Mesothelial cell of epicardium (in vitro differentiated cells): Measurements from ENCODE around the gene BFSP2. TPM values are rescaled to one million over a fixed set of nuclear protein-coding genes. Genes with fewer than 3 reads are reported as not detected.
"Not testable (repeated sequence)": the region's sequence is repeated elsewhere in the genome, so short reads cannot be mapped to it uniquely, and the experiment has no call there.

Experiments
- DNase-seq, 2 experiments: peaks; one replicate each; pipeline ENCODE4 v3.0.0; 2021; ENCODE audit warnings: low spot score in 2 of 2; ENCODE audit not compliant: unreplicated experiment in 2 of 2
- H3K27ac Mint-ChIP-seq: 2 replicates; pipeline ENCODE4 v1.8.0; 2021; ENCODE audit warnings: mixed read lengths
- H3K27me3 Mint-ChIP-seq: 2 replicates; pipeline ENCODE4 v1.8.0; 2021; ENCODE audit warnings: low read depth, mixed read lengths
- H3K36me3 Mint-ChIP-seq: 2 replicates; pipeline ENCODE4 v1.8.0; 2021; ENCODE audit warnings: mixed read lengths
- H3K4me1 Mint-ChIP-seq: 2 replicates; pipeline ENCODE4 v1.8.0; 2021; ENCODE audit warnings: mixed read lengths
- H3K4me3 Mint-ChIP-seq: 2 replicates; pipeline ENCODE4 v1.8.0; 2021; ENCODE audit warnings: mild to moderate bottlenecking, moderate library complexity, mixed read lengths
- H3K9me3 Mint-ChIP-seq: 2 replicates; pipeline ENCODE4 v1.8.0; 2021; ENCODE audit warnings: mixed read lengths
- total RNA-seq: library from RNA; stranded (reverse); gene quantifications from 3 replicates; pipeline ENCODE4 v1.2.1, GENCODE V29; 2021
- TF ChIP-seq, protein P1 (sequence below): fragments of 200-600 bp; sonication (generic); IDR thresholded peaks from one replicate; pipeline ENCODE4 v1.5.0; 2021; ENCODE audit warnings: antibody characterized with exemption; ENCODE audit not compliant: unreplicated experiment

BFSP2 gene
- total RNA-seq, 1 donor from 2014 or later = not detected

DNA sequence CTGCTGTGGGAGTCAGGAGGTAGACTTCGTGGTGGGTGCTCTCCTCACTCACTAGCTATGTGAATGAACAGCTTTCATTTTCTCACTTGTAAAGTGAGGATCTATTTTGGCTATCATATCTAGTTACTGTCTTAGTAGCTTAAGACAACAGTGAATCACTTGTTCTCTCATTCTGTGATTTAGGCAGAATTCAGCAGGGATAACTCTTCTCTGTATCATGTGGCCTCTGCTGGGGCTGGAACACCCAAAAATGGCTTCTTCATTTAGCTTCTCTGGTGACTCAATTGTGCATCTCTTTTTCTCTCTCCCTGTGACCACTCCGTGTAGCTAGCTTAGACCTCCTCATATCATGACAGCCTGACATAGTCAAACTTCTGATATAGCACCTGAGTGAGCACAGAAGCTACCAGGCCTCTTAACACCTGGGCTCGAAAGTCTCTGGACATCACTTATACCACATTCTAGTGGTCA is 68.4 kb downstream of the BFSP2 start:
- H3K4me3 Mint-ChIP-seq = no peak overlapping the region
- H3K27ac Mint-ChIP-seq = no peak overlapping the region
- no peaks in the 10 kb centered on the region for H3K36me3 Mint-ChIP-seq
- no peak for DNase-seq
- no peaks in the 10 kb centered on the region for H3K9me3 Mint-ChIP-seq
- TF ChIP-seq, protein P1, sequence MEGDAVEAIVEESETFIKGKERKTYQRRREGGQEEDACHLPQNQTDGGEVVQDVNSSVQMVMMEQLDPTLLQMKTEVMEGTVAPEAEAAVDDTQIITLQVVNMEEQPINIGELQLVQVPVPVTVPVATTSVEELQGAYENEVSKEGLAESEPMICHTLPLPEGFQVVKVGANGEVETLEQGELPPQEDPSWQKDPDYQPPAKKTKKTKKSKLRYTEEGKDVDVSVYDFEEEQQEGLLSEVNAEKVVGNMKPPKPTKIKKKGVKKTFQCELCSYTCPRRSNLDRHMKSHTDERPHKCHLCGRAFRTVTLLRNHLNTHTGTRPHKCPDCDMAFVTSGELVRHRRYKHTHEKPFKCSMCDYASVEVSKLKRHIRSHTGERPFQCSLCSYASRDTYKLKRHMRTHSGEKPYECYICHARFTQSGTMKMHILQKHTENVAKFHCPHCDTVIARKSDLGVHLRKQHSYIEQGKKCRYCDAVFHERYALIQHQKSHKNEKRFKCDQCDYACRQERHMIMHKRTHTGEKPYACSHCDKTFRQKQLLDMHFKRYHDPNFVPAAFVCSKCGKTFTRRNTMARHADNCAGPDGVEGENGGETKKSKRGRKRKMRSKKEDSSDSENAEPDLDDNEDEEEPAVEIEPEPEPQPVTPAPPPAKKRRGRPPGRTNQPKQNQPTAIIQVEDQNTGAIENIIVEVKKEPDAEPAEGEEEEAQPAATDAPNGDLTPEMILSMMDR = no peak
- peaks cover 16% of the 10 kb centered on the region for H3K4me1 Mint-ChIP-seq
- no peaks in the 10 kb centered on the region for H3K27me3 Mint-ChIP-seq

DNA sequence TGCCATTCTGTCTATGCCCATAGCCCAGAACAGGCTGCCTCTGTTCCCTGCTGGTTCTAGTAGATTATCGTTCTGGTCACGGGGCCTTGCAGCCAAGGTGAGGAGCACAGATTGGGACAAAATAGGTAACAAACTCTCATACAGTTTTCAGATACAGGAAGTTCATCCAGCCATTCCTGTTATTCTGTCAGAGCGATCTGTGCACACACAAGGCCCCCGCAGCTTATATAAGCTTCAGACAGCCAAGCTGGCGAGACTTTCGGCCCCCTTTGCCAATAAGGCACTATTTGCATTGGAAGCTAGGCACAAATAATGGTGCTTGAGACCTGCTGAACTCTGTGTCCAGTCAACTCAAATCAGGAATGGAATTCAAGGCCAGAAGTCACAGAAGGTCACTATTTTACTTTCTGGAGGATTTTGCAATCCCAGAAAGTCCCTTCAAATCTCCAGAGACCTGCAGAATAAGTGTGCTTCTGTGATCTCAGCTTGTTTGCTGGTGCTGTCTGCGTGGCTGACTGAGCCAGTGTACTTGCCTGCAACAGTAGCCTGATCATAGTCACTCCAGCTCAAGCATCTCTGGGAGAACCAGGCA is 69.4 kb downstream of the BFSP2 start:
- H3K36me3 Mint-ChIP-seq = no peaks in the 10 kb centered on the region
- H3K4me1 Mint-ChIP-seq = peaks cover 12% of the 10 kb centered on the region
- no peaks in the 10 kb centered on the region for H3K9me3 Mint-ChIP-seq
- DNase-seq = no peak
- TF ChIP-seq, protein P1 = no peak
- H3K27me3 Mint-ChIP-seq = no peaks in the 10 kb centered on the region
- no peak overlapping the region for H3K27ac Mint-ChIP-seq
- no peak overlapping the region for H3K4me3 Mint-ChIP-seq

DNA sequence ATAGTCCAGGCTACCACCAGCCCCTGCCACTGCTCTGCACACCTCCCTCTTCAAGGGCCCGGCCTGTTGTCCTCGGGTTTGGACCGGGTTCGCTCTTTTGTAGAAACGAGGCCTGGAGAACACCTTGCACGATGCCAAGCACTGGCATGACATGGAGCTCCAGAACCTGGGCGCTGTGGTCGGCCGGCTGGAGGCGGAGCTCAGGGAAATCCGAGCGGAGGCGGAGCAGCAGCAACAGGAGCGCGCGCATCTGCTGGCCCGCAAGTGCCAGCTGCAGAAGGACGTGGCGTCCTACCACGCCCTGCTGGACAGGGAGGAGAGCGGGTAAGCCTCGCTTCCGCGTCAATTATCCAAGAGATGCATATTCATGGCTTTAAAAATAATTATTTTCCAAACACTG is 72.4 kb downstream of the BFSP2 start:
- Mint-ChIP-seq H3K27me3 (no peaks in the 10 kb centered on the region), H3K27ac (no peak overlapping the region), H3K4me3 (no peak overlapping the region), H3K9me3 (no peaks in the 10 kb centered on the region), H3K36me3 (no peaks in the 10 kb centered on the region), H3K4me1 (peaks cover 22% of the 10 kb centered on the region)
- DNase-seq = no peak
- TF ChIP-seq, protein P1 = no peak

DNA sequence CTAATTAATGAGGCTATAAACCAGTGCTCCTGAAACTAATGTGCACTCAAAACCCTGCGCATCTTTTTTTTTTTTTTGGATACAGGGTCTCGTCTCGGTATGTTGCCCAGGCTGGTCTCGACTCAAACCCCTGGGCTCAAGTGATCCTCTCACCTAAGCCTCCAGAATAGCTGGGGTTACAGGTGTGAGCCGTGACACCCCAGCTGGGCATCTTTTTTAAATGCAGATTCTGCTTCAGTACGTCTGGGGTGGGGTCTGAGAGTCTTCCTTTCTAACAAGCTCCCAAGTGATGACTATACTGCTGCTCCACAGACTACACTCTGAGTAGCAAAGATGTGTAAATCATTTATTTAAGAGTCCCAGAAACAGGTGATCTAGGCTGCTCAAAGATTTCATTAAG is 73.0 kb downstream of the BFSP2 start:
- TF ChIP-seq, protein P1 = no peak
- Mint-ChIP-seq H3K27ac (no peak overlapping the region), H3K9me3 (no peaks in the 10 kb centered on the region), H3K4me1 (peaks cover 28% of the 10 kb centered on the region), H3K4me3 (no peak overlapping the region), H3K27me3 (no peaks in the 10 kb centered on the region), H3K36me3 (no peaks in the 10 kb centered on the region)
- no peak for DNase-seq

DNA sequence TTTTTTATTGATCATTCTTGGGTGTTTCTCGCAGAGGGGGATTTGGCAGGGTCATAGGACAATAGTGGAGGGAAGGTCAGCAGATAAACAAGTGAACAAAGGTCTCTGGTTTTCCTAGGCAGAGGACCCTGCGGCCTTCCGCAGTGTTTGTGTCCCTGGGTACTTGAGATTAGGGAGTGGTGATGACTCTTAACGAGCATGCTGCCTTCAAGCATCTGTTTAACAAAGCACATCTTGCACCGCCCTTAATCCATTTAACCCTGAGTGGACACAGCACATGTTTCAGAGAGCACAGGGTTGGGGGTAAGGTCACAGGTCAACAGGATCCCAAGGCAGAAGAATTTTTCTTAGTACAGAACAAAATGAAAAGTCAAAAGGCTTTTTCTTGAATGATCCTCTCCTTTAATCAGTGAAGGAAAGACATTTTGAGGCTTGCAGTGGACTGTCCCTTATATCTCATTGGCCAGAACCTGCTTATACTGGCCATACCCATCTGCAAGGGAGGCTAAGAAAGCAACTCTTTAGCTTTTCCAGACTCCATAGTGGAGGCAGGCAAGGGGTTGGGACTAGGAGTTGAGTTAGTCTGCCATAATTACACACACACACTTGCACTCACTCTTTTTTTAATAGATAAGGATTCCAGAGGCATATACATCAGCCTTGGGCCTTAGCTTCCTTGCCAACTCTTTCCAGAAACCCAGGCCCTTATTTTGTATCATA is 73.8 kb downstream of the BFSP2 start:
- Mint-ChIP-seq H3K4me1 (peaks cover 35% of the 10 kb centered on the region), H3K27ac (peak overlapping the region; percentile 51)
- DNase-seq, H3K4me3 Mint-ChIP-seq, H3K27me3 Mint-ChIP-seq, H3K36me3 Mint-ChIP-seq, H3K9me3 Mint-ChIP-seq: not testable (repeated sequence)

DNA sequence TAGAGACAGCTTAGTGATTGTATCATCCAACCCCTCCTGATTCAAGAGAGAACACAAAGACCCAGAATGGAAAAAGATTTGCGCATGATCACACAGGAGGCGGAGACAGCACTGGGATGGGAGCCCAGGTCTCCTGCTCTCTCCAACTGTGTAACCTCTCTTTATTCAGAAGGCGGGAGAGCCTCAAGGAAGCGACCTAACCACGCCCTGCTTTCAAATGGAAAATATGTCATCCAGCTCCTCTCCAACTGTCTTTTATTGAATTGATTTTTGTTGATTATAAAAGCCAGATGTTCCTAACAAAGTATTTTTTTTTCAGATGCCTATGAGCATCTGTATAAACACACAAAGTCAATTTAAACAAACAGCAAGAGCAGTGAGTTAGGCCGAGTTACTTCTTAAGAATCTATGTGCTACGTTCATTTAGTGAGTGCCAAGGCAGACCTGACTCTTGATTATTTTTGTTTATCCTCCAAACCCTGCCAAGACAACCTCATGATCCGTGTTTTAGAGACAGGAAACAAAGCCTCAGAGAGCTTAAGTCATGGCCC is 74.5 kb downstream of the BFSP2 start:
- H3K27me3 Mint-ChIP-seq = no peaks in the 10 kb centered on the region
- no peaks in the 10 kb centered on the region for H3K9me3 Mint-ChIP-seq
- no peaks in the 10 kb centered on the region for H3K36me3 Mint-ChIP-seq
- no peak overlapping the region for H3K4me3 Mint-ChIP-seq
- TF ChIP-seq, protein P1 = no peak
- H3K27ac Mint-ChIP-seq = peak overlapping the region; percentile 51
- H3K4me1 Mint-ChIP-seq = peaks cover 38% of the 10 kb centered on the region
- DNase-seq = no peak
